GM20431 (cell line): Measurements from ENCODE around the gene ADARB1.

Experiments
- in situ Hi-C: fragments of 300-500 bp; cut with MseI, MboI; formaldehyde crosslinking; loops from one replicate; pipeline ENCODE4 v1.15.0; 2020; ENCODE audit warnings: low sequenced_read_pairs; ENCODE audit not compliant: unreplicated experiment

ADARB1 gene

GRCh38 chr21:45211661-45212060 lies 137.3 kb downstream of the ADARB1 start:
- in situ Hi-C loops: no loop called here

- in situ Hi-C loops: no loop called here
These were observed 139.0 kb downstream of the ADARB1 start for GRCh38 chr21:45213392-45213791.

GRCh38 chr21:45215213-45215612 lies 140.8 kb downstream of the ADARB1 start:
- in situ Hi-C loops: no loop called here

- in situ Hi-C loops: no loop called here
These were observed 142.6 kb downstream of the ADARB1 start for GRCh38 chr21:45217010-45217409.

- in situ Hi-C loops: no loop called here
These were observed 145.1 kb downstream of the ADARB1 start for GRCh38 chr21:45219517-45219916.

GRCh38 chr21:45220071-45220481 lies 145.7 kb downstream of the ADARB1 start:
- in situ Hi-C loops: no loop called here

- in situ Hi-C loops: no loop called here
These were observed 146.5 kb downstream of the ADARB1 start for GRCh38 chr21:45220714-45221490.

- in situ Hi-C loops: no loop called here
These were observed 147.6 kb downstream of the ADARB1 start for GRCh38 chr21:45222001-45222400.

GRCh38 chr21:45223236-45224185 lies 149.1 kb downstream of the ADARB1 start:
- in situ Hi-C loops: no loop called here

- in situ Hi-C loops: no loop called here
These were observed 150.0 kb downstream of the ADARB1 start for GRCh38 chr21:45224189-45224938.

- in situ Hi-C loops: no loop called here
These were observed 150.8 kb downstream of the ADARB1 start for GRCh38 chr21:45225041-45225740.

- in situ Hi-C loops: no loop called here
These were observed 151.5 kb downstream of the ADARB1 start for GRCh38 chr21:45225741-45226327.

GRCh38 chr21:45226540-45227326 lies 152.4 kb downstream of the ADARB1 start:
- in situ Hi-C loops: no loop called here

- in situ Hi-C loops: no loop called here
These were observed 153.4 kb downstream of the ADARB1 start for GRCh38 chr21:45227735-45228134.

- in situ Hi-C loops: no loop called here
These were observed 153.8 kb downstream of the ADARB1 start for GRCh38 chr21:45228171-45228641.

GRCh38 chr21:45228656-45229240 lies 154.4 kb downstream of the ADARB1 start:
- in situ Hi-C loops: no loop called here

- in situ Hi-C loops: no loop called here
These were observed 157.3 kb downstream of the ADARB1 start for GRCh38 chr21:45231705-45232104.

GRCh38 chr21:45234127-45234526 lies 159.7 kb downstream of the ADARB1 start:
- in situ Hi-C loops: no loop called here
